Activated T-cell treated with anti-CD3 and anti-CD28 coated beads, Interleukin-2, amount 50 U/mL, for 1 hour (primary cell): ENCODE measurements around the gene BTBD9.

Experiments
- DNase-seq: peaks from one replicate; pipeline ENCODE4 v3.0.0-alpha.2; 2020

BTBD9 gene

DNA sequence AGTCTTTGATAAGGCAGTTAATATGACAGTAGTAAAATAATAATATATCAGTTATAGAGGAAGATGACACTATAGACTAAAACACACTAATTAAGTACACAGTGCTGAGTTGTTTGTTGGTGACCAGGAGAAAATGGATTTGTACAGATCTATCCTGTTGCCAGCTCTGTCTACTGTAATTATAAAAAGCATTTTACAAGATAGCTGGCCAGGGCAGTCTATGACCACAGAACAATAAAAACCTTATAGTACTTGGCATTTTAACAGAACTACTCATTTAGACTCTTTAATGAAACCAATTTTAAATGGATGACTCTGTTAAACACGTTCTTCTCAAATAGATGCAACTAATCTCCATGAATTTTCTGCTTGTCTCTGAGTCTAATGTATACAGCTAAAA, 367.5 kb downstream of the BTBD9 start:
- no peak for DNase-seq

DNA sequence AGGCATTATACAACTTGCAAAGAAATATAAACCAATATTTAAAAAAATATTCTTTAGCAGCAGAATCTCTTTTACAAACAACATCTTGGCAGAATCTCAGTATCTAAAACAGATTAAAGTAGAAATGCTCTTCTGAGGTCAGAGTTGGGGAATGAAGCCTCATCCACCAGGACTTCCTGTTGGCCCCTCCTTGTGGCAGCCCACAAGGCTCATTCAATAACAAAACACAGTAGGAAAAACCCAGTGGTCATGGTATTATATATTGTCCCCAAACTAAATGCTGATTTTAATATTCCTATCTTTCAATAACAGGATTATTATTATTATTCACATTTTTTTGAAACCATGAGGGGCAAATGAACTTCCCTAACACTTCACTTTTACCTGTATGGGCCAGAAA, 368.6 kb downstream of the BTBD9 start:
- no peak for DNase-seq

DNA sequence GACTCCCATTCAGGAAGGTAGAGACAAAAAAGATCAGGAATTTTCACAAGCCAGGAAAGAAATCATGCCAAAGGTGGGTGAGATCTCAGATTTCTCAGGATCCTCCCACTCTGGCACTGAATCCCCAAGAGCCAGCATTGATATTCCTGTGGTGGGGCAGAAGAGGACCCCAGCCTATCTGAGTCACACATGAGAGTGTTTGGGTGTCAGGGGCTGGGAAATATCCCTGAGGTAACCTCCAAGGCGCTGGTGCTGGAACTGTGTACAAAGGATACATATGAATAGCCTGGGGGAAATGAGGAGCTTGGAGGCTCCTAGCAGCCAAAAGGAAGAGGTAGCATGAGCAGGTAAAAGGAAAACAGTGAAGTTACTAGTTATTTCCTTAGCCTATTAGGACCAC, 369.4 kb downstream of the BTBD9 start:
- DNase-seq, result no peak

DNA sequence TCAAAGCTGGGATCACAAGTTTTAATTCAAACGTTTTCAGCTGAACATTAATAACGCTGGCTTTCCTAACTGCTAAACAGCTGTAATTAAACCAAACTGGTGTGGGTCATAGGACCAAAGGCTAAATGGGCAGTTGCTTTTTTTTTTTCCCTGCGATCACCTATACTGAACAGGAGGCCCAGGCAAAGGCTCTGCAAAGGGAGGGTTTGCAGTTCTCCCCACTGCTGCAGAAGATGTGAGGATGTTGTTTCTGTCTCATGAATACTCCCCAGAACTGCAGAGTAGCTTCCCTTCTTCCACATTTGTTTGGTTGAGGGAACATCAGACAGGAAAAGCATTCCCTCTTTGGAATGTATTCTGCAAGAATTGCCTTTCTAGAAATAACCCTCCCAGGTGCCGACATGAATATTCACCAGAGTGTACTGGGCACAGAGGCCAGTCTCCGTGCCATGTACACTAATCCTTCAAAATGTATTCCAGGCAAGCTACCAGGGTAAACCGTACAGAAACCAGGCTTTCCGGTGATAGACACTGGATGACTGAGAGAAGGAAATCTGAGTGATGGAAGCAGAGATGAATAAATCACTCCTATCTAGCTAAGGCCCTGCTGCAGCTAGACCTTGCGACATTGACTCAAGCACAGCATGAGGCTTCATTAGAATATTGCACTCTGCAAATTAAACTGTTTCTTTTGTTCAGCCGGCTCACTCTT, 370.1 kb downstream of the BTBD9 start:
- DNase-seq, result no peak

DNA sequence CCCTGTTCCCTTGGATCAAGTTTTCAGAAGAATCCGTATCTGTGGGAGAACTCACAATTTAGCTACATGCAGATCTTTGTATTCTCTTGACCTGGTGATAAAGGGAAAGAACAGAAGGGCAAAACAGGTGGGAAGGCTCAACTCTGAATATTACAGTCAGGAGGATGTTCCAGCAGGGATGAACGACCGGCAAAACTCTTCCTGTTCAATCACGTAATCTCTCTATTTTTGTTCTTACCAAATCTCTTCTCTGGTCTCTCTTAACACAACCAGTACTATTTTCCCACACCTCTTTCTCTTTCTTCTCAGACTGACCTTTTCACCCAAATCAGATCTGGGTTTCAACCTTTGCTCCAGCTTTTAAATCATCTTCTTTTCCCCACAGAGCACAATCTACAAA, 371.4 kb downstream of the BTBD9 start:
- DNase-seq, result no peak

DNA sequence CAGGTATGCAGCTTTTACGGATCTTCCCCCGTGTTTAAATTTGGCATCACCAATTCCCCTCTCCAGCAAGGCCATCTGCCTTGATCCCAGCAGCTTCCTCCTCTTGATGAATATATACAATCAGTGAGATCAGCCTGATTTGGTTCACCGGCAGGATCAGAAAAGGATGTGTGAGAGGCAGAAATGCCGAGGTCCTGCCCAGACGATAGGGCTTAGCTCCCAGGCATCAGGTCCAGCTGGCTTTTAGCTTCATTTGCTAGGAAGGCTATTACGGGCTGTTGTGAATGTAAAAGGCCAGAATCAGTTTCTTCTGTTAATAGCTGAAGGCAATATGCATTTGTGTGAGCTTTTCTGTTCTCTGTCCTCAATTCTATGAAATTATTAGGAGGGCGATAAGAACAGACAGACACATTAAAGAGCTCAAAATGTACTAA, 372.8 kb downstream of the BTBD9 start:
- no peak for DNase-seq

DNA sequence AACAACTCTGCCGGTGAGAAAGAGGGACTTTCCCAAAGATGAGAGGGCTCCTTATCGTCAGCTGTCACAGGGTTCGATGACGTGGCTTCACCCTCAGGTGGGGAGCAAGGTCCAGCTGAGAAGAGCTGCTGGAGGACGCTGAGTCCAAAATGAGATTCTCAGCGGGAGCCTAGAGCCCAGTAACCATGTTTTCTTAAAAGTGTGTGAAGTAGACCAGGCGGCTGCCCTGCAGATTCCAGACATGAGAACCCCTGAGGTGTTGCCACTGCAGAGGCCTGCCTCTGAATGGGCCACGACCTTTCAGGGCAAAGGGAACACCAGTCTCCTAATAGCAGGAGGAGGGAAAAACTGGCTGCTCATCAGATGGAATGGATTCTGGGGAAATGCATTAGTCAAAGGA, 375.1 kb downstream of the BTBD9 start:
- no peak for DNase-seq

DNA sequence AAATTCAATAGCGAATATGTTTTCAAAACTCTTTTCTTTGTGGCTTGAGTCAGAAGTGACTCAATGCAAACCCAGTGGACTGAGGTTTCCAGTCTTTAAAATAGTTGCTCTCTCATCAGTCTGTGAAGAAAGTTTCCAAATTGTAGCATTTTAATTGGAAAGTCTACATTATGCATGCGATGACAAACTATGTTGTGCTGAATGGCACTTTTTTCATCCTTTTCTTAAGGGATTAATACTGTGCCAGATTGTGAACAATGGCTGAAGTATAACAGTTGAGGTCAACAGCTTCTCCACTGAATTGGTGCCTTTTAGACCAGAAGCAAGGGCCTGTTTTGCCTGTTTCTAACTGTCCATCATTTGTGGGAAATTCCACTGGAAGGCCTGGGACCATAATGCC, 377.1 kb downstream of the BTBD9 start:
- no peak for DNase-seq

DNA sequence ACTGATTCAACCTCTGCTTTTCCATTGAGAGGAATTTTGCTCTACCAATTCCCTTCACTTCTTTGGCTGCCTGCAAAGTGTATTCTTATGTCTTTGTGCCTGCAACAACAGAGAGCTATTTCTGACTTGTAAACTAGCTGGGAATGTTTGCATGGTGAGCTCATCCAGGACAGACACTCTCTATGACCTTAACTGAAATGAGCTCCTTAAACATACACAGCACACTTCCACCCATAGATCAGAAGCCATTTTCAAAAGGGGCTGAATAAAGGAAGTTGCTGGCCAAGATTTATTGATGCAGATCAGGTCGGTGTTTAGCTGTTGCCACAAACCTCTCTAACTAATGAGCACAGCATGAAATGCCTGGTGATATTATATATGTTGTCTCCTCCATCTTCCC, 377.7 kb downstream of the BTBD9 start:
- no peak for DNase-seq

DNA sequence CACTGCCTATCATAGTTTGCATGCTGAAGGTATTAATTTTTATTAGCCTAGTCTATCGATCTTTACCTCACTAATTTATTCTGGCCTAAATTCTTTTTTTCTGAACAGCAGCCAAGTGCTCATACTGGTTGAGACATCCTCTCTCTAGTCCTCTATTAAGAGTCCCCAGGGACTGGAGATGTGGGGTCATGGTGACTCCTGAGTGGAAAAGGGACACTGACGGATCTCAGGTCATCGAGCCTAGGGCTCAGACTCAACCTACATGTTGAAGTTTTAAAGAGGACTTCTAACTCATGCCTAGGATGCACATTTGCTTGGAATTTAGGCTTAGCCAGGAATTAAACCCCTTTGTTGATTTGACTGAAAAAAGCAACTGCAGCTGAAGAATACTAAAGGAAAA, 378.1 kb downstream of the BTBD9 start:
- no peak for DNase-seq

DNA sequence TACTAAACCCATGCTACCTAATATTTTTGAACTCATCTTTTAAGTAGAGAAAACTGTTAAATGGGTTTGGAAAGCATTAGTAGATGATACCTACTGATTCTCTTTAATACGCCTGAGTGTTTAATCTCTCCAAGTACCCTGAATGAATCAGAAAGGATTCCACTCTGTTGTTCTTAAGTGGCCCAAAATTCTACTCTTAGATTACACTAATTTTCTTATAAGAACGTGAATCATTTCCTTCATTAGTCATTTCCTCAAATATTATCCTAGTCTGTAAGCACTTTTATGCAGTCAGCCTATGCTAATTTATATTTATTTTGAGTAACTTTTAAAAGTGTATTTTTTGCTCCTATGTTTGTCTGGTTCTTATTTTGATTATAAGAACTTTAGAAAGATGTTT, 380.0 kb downstream of the BTBD9 start:
- no peak for DNase-seq

DNA sequence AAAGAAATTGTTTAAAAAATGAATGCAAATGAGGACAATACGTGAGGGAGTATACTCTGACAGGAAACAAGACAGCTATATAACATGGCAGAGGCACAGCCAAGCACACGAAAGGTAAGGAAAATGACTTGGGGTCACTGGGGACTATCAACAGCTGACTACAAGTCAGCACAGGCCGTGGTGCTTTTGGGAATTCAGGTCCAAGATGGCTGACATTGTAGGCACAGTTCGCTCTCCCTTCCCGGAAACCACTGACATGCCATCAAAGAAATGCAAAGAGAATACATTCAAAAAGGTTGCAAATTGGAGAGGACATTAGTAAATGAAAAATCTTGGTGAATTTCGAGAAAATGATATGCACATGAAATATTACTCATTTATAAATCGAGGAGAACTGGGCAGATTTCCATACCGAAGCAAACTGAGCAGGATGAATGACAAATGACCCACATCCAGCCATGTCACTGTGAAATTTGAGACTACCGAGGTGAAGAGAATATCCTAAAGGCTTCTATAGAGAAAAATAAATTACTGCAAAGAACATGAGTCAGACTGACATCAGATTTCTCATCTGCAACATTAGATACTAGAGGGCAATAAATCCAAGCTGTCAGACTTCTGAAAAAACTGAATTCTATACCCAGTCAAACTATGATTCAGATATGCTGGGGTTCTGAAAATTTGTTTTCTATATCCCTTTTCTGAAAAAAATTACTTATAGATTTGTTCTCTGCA, 391.1 kb downstream of the BTBD9 start:
- DNase-seq, result no peak

DNA sequence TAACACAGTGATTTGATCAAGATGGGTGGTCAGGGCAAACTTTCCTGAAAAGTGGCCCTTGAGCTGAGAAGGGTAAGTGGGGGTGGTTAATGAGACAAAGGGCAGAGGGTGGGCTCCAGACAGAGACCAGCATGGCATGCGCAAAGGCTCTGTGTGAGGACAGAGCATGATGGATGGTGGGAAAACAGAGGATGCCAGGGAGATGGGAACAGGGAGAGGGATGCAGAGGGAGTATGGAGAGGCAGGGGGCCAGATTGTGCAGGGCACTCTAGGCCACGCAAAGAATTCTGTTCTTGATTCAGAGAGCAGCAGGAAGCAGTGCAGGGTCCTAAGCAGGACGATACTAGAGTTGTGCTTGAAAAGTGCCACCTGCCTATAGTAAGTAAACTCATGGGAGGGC, 394.4 kb downstream of the BTBD9 start:
- no peak for DNase-seq

DNA sequence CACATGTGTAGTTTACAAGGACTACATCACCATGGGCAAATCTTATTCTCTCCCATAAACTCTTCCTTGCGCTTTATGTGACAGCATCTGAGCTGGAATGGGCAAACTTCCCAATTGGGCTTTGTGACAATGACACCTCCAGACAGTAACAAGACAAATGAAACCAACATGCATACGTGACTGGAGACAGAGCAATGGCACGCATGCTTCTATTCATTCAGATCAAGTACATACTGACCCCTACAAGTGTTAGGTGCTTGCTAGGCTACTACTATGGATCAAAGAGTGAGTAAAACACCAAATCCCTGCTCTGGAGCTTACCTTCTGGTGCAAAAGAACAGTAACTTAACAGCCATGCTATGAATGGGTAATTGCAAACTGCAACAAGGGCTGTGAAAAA, 394.9 kb downstream of the BTBD9 start:
- no peak for DNase-seq

DNA sequence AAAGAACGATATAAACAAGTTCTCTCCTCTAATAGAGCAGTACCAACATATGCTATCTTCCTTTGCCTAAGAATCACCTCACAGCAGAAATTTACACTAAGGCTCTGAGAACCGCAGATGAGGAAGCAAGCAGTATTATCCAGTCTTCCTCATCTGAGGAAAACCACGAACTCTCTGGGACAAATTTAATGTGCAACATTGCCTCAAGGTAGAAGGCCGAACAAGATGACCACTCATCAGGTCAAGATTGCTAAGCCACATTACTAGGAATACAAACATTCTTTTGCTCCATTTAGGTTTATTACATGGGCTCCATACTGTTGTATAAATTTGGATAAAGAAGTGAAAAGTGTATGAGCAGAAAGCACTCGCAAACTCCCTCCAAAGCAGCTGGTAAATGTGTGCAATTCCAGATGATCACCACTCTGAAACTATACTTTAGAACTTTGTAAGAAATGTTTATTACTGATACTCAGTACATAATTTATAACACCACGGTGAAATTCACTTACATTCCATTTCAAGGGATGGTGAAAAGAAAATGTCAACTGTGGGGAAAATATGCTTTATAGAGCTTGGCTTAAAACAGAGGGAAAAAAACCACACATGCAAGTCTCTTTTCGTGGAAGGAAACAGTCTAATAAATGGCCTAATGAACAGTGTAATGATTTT, 398.4 kb downstream of the BTBD9 start:
- no peak for DNase-seq

DNA sequence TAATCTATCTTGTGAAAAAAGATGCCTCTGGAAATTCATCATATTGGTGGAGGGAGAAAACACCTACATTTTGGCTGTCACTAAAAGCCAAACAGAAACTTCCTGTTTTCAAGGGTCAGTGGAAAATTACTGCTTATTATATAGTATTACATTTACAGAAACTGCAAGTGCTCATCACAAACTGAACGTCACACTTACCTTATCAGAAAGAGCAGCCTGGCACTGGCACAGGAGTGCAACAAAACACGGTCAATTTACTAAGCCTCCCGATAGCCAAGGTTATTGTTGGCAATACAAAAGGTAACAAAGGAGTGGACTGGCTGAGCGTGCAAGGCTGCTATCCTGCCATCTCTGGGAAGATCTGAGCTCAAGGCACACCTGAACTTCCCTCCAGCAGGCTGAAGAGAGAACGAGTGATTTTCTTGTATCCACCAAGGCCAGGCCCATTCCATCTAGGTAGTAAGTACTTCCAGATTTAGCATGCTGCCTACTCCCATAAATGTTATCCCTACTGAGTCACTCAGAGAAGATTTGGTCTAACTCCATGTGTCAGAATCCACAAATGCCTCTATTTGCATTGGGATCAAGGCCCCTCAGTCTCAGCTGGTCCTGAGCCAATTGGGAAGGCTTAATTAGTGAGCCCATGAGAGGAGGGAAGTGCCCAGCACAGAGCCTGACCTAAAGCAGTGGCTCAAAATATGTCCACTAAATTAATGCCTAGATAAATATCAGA, 399.8 kb downstream of the BTBD9 start:
- DNase-seq, result no peak

DNA sequence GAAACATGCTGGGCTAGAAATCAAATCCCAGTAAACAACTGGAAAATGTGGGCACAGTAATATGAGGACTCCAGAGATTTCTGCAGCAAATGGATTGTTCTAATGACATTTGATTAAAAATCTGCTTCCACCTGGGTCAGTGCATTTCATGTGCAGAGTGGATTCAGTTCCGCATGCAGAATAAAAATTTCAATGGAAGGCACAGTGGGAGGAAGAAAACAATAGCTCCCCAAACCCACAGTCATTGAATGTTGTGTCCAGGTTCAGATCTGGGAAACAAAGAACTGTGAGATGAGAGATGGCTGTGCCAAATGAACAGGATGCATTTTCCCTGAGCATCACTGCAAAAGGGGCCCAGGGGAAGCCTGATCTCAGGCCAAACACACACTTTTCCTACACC, 403.1 kb downstream of the BTBD9 start:
- DNase-seq, result no peak

DNA sequence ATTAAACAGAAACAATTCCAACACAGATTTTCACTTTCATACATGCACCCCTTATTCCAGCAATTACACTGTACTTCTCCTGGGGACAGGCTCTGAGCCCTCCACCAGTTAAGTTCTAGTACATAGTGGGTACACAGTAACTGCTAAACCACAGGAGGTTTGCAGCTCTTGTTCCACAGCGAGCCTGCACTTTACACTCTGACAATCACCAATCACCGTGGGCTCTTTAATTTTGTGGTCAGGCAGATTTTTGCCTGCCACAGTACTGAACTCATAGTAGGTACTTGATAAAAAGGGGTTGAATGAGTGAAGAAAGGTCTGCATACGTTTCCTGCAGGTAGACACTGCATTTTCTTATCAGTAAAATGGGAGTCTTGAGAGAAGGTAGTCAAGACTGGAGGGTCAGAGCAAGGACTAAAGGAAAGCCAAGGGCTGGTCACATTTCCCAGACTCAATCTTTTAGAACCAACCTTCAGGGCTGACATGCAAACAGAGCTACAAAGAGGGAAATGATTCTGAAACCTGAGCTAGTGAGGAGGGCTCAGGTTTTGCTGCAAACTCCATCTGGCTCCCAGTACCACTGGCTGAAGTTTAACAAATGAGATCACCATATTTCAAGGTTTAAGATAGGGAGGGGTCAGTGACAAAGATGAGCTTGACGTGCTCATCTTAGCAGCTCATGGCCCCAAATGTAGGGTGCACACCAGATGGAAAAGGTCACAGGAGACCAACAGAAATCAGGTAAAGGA, 404.6 kb downstream of the BTBD9 start:
- DNase-seq, result no peak

DNA sequence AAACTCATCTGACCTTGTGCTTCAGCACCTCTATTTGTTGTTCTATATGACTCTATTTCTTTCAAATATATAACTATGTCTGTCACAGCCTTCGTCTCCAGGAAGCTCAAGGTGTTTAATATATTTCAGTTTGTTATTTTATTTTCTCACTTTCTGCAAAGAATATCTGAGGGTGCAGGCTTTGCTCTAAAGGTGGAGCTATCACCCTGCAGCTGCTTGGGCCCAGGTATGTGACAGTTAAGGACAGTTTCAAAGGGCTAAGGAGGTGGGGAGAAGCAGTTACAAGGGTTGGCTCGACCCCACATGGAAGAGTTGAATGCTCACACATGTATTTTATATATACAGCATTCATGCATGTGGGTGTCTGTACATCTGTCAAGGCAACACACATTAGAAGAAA, 405.6 kb downstream of the BTBD9 start:
- no peak for DNase-seq

DNA sequence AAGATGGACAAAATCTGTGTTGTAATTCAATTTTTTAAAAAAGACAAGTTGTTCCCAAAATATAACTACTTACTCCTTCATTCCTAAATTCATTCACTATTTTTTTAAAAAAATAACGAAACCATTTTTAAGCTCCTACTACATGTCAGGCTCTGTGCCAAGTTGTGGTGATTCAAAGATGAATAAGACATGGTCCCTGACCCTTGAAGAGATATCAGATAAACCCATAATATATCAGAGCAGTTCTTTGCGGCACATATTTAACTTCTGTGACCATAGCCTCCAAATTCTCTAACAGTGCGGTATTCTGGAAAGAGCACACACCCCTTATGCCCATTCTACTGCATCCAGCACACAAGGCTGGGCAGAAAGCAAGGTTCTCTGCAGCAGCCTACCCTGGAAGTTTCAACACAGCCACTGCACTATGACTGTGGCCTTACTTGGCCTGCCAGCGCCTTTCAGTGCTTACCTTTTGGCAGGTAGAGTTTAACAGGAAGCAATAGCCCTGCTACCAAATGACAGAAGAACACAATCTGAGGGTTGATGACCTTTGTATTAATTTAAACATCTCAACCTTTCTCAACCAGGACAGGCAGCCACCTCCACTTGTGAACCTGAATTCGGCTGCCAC, 406.5 kb downstream of the BTBD9 start:
- no peak for DNase-seq

DNA sequence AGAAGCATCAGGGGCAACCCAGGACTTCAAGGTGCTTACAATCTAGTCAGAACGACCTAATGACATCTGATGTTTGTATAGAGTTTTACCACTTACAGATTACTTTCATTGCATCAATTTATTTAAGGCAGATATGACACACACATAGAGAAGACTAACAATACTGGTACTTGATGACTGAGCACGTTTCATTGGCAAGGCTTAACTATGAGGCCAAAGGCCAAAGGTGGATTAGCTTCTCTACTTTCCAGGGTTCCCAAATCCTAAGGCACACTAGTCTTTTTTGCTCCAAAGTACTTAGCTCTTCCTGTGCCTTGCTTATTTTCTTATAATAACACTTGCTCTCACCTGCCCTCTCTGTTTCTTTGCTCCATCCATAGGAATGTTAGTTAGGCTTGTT, 414.0 kb downstream of the BTBD9 start:
- DNase-seq, result no peak

DNA sequence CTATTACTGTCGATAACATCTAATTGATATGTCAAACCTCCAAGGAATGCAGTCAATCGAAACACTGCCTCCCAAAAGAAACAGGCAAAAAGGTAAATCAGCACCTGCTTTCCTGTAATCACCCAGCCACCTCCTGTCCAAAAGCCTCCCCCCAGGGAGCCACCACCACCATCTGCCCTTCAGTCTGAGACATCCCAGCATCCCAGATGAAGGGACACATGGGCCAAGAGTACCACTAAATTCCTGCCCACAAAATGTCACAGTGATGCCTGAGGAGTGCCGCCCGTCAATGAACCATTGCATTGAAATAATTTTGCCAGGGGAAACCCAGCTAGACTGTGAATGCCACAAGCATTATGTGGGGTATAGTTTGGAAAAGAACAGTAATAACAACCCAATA, 418.5 kb downstream of the BTBD9 start:
- no peak for DNase-seq
